Fibroblast of upper back skin (primary cell): Measurements from ENCODE around the gene FOXJ3.

Experiments
- DNase-seq: peaks from one replicate; pipeline ENCODE4 v3.0.0-alpha.2; 2013

Gene FOXJ3

GRCh38 chr1:42163536-42164503 is 171.2 kb downstream of the FOXJ3 start:
- no peak for DNase-seq

- no peak for DNase-seq
Measured at GRCh38 chr1:42163114-42163513, 171.9 kb downstream of the FOXJ3 start.

- DNase-seq: no peak
Measured at GRCh38 chr1:42162181-42162580, 172.9 kb downstream of the FOXJ3 start.

- DNase-seq: peak; percentile 24
Measured at GRCh38 chr1:42158189-42158588, 176.8 kb downstream of the FOXJ3 start.

GRCh38 chr1:42157667-42158066 is 177.4 kb downstream of the FOXJ3 start:
- DNase-seq: no peak

GRCh38 chr1:42155362-42155761 is 179.7 kb downstream of the FOXJ3 start:
- no peak for DNase-seq

GRCh38 chr1:42154685-42155084 is 180.3 kb downstream of the FOXJ3 start:
- no peak for DNase-seq

- DNase-seq: no peak
Measured at GRCh38 chr1:42153624-42154023, 181.4 kb downstream of the FOXJ3 start.

- no peak for DNase-seq
Measured at GRCh38 chr1:42152907-42153600, 182.0 kb downstream of the FOXJ3 start, which contains the start of gene GUCA2B. TSS of gene GUCA2B (plus strand) at chr1:42153410. CDS start at chr1:42153451, 41 bp downstream.

- DNase-seq: no peak
Measured at GRCh38 chr1:42152119-42152518, 182.9 kb downstream of the FOXJ3 start.

- DNase-seq: no peak
Measured at GRCh38 chr1:42150651-42151050, 184.4 kb downstream of the FOXJ3 start.

GRCh38 chr1:42148166-42148565 is 186.9 kb downstream of the FOXJ3 start:
- DNase-seq: no peak

GRCh38 chr1:42146626-42147320 is 188.3 kb downstream of the FOXJ3 start:
- DNase-seq: peak; percentile 53

GRCh38 chr1:42145764-42146625 is 189.0 kb downstream of the FOXJ3 start:
- DNase-seq: no peak

- DNase-seq: no peak
Measured at GRCh38 chr1:42145389-42145716, 189.7 kb downstream of the FOXJ3 start.

- no peak for DNase-seq
Measured at GRCh38 chr1:42144711-42145388, 190.2 kb downstream of the FOXJ3 start.

- no peak for DNase-seq
Measured at GRCh38 chr1:42143896-42144710, 190.9 kb downstream of the FOXJ3 start.

GRCh38 chr1:42142894-42143675 is 191.9 kb downstream of the FOXJ3 start:
- DNase-seq: no peak

GRCh38 chr1:42141978-42142377 is 193.1 kb downstream of the FOXJ3 start:
- DNase-seq: no peak

GRCh38 chr1:42140191-42140590 is 194.8 kb downstream of the FOXJ3 start:
- DNase-seq: no peak
